Activated B cell treated with CpG ODN at 0.5 μM for 24 hours (primary cell): ENCODE results near the gene LIG3. TPM values are rescaled to one million over a fixed set of nuclear protein-coding genes. Genes with fewer than 3 reads are reported as not detected.

Experiments used
- ATAC-seq: fragments of 200-7000 bp; cut with Tn5 transposase; one replicate; pipeline ENCODE4 v1.10.0; 2021; ENCODE audit warnings: low read depth, mild to moderate bottlenecking, moderate library complexity
- CTCF ChIA-PET: fragments of 350-600 bp; sonication (Branson Sonifier 250); formaldehyde crosslinking; loops from one replicate; lab custom pipeline; 2021; ENCODE audit warnings: antibody characterized with exemption; lab: Charles Lee
- POLR2A ChIA-PET: fragments of 350-600 bp; sonication (Branson Sonifier 250); formaldehyde crosslinking; loops from one replicate; lab custom pipeline; 2021; ENCODE audit warnings: antibody characterized with exemption; lab: Charles Lee
- DNase-seq: peaks from one replicate; pipeline ENCODE4 v3.0.0; 2022
- H3K27ac Mint-ChIP-seq: one replicate; pipeline ENCODE4 v1.8.0; 2020; ENCODE audit warnings: mixed read lengths
- H3K27me3 Mint-ChIP-seq: one replicate; pipeline ENCODE4 v1.8.0; 2021; ENCODE audit warnings: mixed read lengths
- H3K36me3 Mint-ChIP-seq: one replicate; pipeline ENCODE4 v1.8.0; 2021; ENCODE audit warnings: low read depth, mixed read lengths
- H3K4me1 Mint-ChIP-seq: one replicate; pipeline ENCODE4 v1.8.0; 2021; ENCODE audit warnings: mixed read lengths
- H3K4me3 Mint-ChIP-seq: one replicate; pipeline ENCODE4 v1.8.0; 2020; ENCODE audit warnings: mild to moderate bottlenecking, mixed read lengths
- H3K9me3 Mint-ChIP-seq: one replicate; pipeline ENCODE4 v1.8.0; 2020; ENCODE audit warnings: mixed read lengths
- intact Hi-C: fragments of 100-400 bp; cut with micrococcal nuclease; formaldehyde crosslinking; loops from one replicate; pipeline ENCODE4 v1.15.1; 2024
- total RNA-seq: library from RNA; stranded (reverse); gene quantifications from 2 replicates; pipeline ENCODE4 v1.2.3, GENCODE V29; 2022
- TF ChIP-seq, protein P1 (sequence below): fragments of 200-600 bp; IDR thresholded peaks from one replicate; pipeline ENCODE4 v1.8.0; 2022; ENCODE audit warnings: antibody characterized with exemption, mild to moderate bottlenecking

Gene LIG3
- total RNA-seq, 1 donor from 2014 or later: 42.4 TPM

- Mint-ChIP-seq H3K27me3 (no peaks in the 10 kb centered on the region), H3K27ac (peak overlapping the region; percentile 78), H3K36me3 (peaks cover 5% of the 10 kb centered on the region), H3K4me1 (peaks cover 59% of the 10 kb centered on the region), H3K9me3 (no peaks in the 10 kb centered on the region), H3K4me3 (peak overlapping the region; percentile 58)
- POLR2A ChIA-PET: interaction anchor here (0.6 to 1.5 kb wide), 2 partner anchors 17 to 748 kb away, joined by 6 read pairs; partner anchors contain the start of gene RFFL
- TF ChIP-seq, protein P1, sequence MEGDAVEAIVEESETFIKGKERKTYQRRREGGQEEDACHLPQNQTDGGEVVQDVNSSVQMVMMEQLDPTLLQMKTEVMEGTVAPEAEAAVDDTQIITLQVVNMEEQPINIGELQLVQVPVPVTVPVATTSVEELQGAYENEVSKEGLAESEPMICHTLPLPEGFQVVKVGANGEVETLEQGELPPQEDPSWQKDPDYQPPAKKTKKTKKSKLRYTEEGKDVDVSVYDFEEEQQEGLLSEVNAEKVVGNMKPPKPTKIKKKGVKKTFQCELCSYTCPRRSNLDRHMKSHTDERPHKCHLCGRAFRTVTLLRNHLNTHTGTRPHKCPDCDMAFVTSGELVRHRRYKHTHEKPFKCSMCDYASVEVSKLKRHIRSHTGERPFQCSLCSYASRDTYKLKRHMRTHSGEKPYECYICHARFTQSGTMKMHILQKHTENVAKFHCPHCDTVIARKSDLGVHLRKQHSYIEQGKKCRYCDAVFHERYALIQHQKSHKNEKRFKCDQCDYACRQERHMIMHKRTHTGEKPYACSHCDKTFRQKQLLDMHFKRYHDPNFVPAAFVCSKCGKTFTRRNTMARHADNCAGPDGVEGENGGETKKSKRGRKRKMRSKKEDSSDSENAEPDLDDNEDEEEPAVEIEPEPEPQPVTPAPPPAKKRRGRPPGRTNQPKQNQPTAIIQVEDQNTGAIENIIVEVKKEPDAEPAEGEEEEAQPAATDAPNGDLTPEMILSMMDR: no peak
- intact Hi-C loops: loop anchor here (1.0 to 5.0 kb wide), 2 partner anchors 43 to 49 kb away; no protein-coding TSS in a partner anchor
- ATAC-seq: no peak
- CTCF ChIA-PET: interaction anchor here (2.1 kb wide), 1 partner anchor 44 kb away, joined by 6 read pairs; no protein-coding TSS in a partner anchor
- no peak for DNase-seq
Observed at GRCh38 chr17:35046245-35046644, 65.9 kb downstream of the LIG3 start.

DNA sequence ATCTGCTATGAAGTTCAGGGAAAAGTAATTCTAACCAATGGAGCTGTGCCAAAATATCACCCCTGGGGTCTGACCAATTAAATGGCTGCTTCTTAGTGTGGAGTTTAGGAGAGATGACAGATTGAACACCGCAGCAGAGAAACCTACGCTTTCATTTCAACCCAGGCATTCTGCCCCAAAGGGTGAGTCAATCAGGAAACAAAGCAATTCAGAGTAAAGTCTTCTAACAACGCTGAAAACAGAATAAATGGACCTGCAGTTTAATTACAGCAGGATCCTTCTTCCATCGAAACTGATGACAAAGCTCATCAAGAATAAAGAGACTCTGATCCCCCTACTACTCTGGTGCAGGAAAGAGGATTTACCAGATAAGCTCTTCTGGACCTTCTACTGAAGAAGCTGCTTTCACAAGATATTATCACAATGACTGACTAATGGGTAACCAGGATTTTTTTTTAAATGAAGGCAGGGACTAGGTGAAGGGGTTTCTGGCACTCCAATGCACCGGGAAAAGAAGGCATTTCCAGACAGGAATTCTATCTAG, 66.5 kb downstream of the LIG3 start:
- TF ChIP-seq, protein P1: no peak
- Mint-ChIP-seq H3K27me3 (no peaks in the 10 kb centered on the region), H3K9me3 (no peaks in the 10 kb centered on the region), H3K4me1 (peaks cover 63% of the 10 kb centered on the region), H3K27ac (peak overlapping the region; percentile 78), H3K4me3 (peak overlapping the region; percentile 58), H3K36me3 (peaks cover 5% of the 10 kb centered on the region)
- ChIA-PET CTCF (interaction anchor here (2.1 kb wide), 1 partner anchor 43 kb away, joined by 6 read pairs; no protein-coding TSS in a partner anchor), POLR2A (interaction anchor here (0.6 to 1.5 kb wide), 2 partner anchors 17 to 747 kb away, joined by 6 read pairs; partner anchors contain the start of gene RFFL)
- ATAC-seq: peak; percentile 78
- DNase-seq: no peak
- intact Hi-C loops: loop anchor here (1.0 to 5.0 kb wide), 2 partner anchors 42 to 50 kb away; no protein-coding TSS in a partner anchor

DNA sequence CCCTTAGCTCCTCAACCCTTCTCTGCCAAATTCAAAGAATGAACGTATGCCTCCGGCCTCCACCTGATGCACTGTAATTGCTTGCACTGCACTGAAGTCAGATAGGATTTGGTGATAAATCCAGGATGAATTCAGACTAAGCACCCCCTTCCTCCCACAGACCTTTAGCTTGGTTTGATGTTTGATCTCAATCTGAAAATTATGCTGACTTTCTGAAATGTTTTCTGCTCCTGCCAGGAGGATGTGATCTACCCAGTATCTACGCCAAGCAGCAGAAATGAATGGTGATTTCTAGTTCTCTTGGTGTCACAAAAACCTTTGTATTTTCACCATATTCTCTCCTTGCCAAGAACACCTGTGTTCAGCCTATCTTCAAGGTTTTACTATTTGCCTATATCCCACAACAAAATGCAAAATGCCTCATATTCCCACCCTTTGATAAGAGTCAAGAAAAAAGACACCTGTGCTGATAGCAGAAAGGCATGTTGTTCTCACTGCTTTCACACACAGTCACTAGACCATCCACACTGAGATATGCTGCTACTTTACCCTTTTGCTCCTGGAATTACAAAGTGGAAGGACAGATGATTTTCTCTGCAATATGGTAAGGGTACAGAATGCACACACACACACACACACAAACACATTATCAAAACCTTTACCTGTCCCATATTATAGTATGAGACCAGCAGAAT, 68.5 kb downstream of the LIG3 start:
- H3K27ac Mint-ChIP-seq: peak overlapping the region; percentile 9
- DNase-seq (no peak), ATAC-seq (no peak)
- ChIA-PET POLR2A (no interaction called here), CTCF (interaction anchor here (1.0 kb wide), 1 partner anchor 8 kb away, joined by 3 read pairs; no protein-coding TSS in a partner anchor)
- intact Hi-C loops: loop anchor here (5.0 kb wide), 1 partner anchor 52 kb away; no protein-coding TSS in a partner anchor
- H3K27me3 Mint-ChIP-seq: no peaks in the 10 kb centered on the region
- H3K4me1 Mint-ChIP-seq: peaks cover 80% of the 10 kb centered on the region
- H3K36me3 Mint-ChIP-seq: peaks cover 3% of the 10 kb centered on the region
- TF ChIP-seq, protein P1: no peak
- H3K4me3 Mint-ChIP-seq: no peak overlapping the region
- H3K9me3 Mint-ChIP-seq: no peaks in the 10 kb centered on the region

GRCh38 chr17:35050170-35050569, 69.9 kb downstream of the LIG3 start:
- DNase-seq (no peak), ATAC-seq (no peak)
- H3K4me1 Mint-ChIP-seq: peaks cover 71% of the 10 kb centered on the region
- intact Hi-C loops: no loop called here
- peak overlapping the region; percentile 57 for H3K27ac Mint-ChIP-seq
- CTCF ChIA-PET: no interaction called here
- H3K27me3 Mint-ChIP-seq: no peaks in the 10 kb centered on the region
- TF ChIP-seq, protein P1: no peak
- H3K36me3 Mint-ChIP-seq: peaks cover 3% of the 10 kb centered on the region
- POLR2A ChIA-PET: interaction anchor here (2.4 kb wide), 1 partner anchor 13 kb away, joined by 18 read pairs; the partner anchor contains the start of gene RFFL
- no peaks in the 10 kb centered on the region for H3K9me3 Mint-ChIP-seq
- no peak overlapping the region for H3K4me3 Mint-ChIP-seq
